Endothelial cell of umbilical vein (primary cell): Measurements from ENCODE around the gene BACH2. TPM values are rescaled to one million over a fixed set of nuclear protein-coding genes. Genes with fewer than 3 reads are reported as not detected.
"Not testable (repeated sequence)": the region's sequence is repeated elsewhere in the genome, so short reads cannot be mapped to it uniquely, and the experiment has no call there.

Experiments
- BruUV-seq: library from RNA; stranded (reverse); fragments of 400-500 nt; replicated peaks from 2 replicates; lab custom pipeline; 2021; lab: Mats Ljungman, UMichigan
- CTCF ChIA-PET: fragments of 300-600, 350-600 bp; sonication (Branson Sonifier 250); formaldehyde crosslinking; loops from one replicate; lab custom pipeline; 2021; ENCODE audit warnings: antibody characterized with exemption, inconsistent platforms; lab: Charles Lee
- POLR2A ChIA-PET: fragments of 300-600, 350-600 bp; sonication (Branson Sonifier 250); formaldehyde crosslinking; loops from one replicate; lab custom pipeline; 2021; ENCODE audit warnings: antibody characterized with exemption, inconsistent platforms; lab: Charles Lee
- DNase-seq: peaks from one replicate; pipeline ENCODE4 v3.0.0-alpha.2; 2011; ENCODE audit warnings: low read depth, low spot score
- FAIRE-seq: peaks from 2 replicates; lab custom pipeline; 2011; peaks lifted over from hg19 to GRCh38; lab: Jason Lieb, UNC
- H2AFZ ChIP-seq: 2 replicates; pipeline ENCODE4 v1.6.0; 2012; ENCODE audit warnings: low read depth, low read length, control low read depth, inconsistent platforms
- H3K27ac ChIP-seq: 2 replicates; pipeline ENCODE4 v1.5.1; 2011; ENCODE audit warnings: low read depth, mild to moderate bottlenecking, control low read depth, low read length, moderate library complexity; ENCODE audit not compliant: insufficient read depth
- H3K27me3 ChIP-seq, 2 experiments: 2 replicates each; pipeline versions ENCODE4 v1.6.0 to v1.6.1; 2011; ENCODE audit warnings: low read length in 2 of 2, mixed read lengths in 1 of 2; ENCODE audit not compliant: control insufficient read depth in 2 of 2, insufficient read depth in 2 of 2
- H3K36me3 ChIP-seq, 2 experiments: 2 replicates in 1 of 2; 3 replicates in 1 of 2; pipeline ENCODE4 v1.5.1; 2011; ENCODE audit warnings: low read length in 2 of 2, mild to moderate bottlenecking in 1 of 2, moderate library complexity in 1 of 2; ENCODE audit not compliant: control insufficient read depth in 2 of 2, insufficient read depth in 2 of 2; ENCODE audit errors: extremely low read depth in 1 of 2
- H3K4me1 ChIP-seq: 3 replicates; pipeline ENCODE4 v1.5.1; 2011; ENCODE audit warnings: mild to moderate bottlenecking, low read length; ENCODE audit not compliant: control insufficient read depth, insufficient read depth; ENCODE audit errors: extremely low read depth
- H3K4me2 ChIP-seq: 2 replicates; pipeline ENCODE4 v1.6.1; 2011; ENCODE audit warnings: low read length, control low read depth, mixed read lengths; ENCODE audit not compliant: insufficient read depth
- H3K4me3 ChIP-seq, 3 experiments: fragments of 200-600 bp in 1 of 3; sonication (generic), shearing (Covaris generic) in 1 of 3; replicated peaks in 1 of 3; 2 replicates each; pipeline ENCODE4 v1.5.1; 2011 to 2016; ENCODE audit warnings: control low read depth in 3 of 3, low read length in 3 of 3, mild to moderate bottlenecking in 2 of 3, inconsistent platforms in 1 of 3, low read depth in 1 of 3, moderate library complexity in 1 of 3; ENCODE audit not compliant: insufficient read depth in 1 of 3
- H3K79me2 ChIP-seq: 2 replicates; pipeline ENCODE4 v1.6.0; 2012; ENCODE audit warnings: low read length, inconsistent platforms; ENCODE audit not compliant: control insufficient read depth, insufficient read depth
- H3K9ac ChIP-seq: replicated peaks from 2 replicates; pipeline ENCODE3; 2011; ENCODE audit warnings: low read length, control low read depth; ENCODE audit not compliant: insufficient read depth; ENCODE audit errors: extremely low read depth
- H3K9me1 ChIP-seq: replicated peaks from 3 replicates; pipeline ENCODE4 v1.6.0; 2011; ENCODE audit warnings: mild to moderate bottlenecking, low read length; ENCODE audit not compliant: control insufficient read depth, insufficient read depth; ENCODE audit errors: extremely low read depth
- H3K9me3 ChIP-seq: replicated peaks from 2 replicates; pipeline ENCODE4 v1.5.1; 2012; ENCODE audit warnings: low read length, inconsistent platforms; ENCODE audit not compliant: control insufficient read depth, insufficient read depth
- H4K20me1 ChIP-seq: replicated peaks from 2 replicates; pipeline ENCODE3; 2011; ENCODE audit warnings: mild to moderate bottlenecking, low read length; ENCODE audit not compliant: control insufficient read depth, insufficient read depth; ENCODE audit errors: extremely low read depth
- EZH2 ChIP-seq: IDR thresholded peaks from 2 replicates; pipeline ENCODE4 v1.6.1; 2012; ENCODE audit warnings: borderline replicate concordance, low read depth, mild to moderate bottlenecking, moderate library complexity, low read length, inconsistent platforms; ENCODE audit not compliant: severe bottlenecking
- FOS ChIP-seq: IDR thresholded peaks from 2 replicates; pipeline ENCODE4 v1.6.1; 2011; ENCODE audit warnings: mild to moderate bottlenecking, low read length, moderate library complexity, borderline replicate concordance; ENCODE audit not compliant: insufficient read depth
- GATA2 ChIP-seq: IDR thresholded peaks from 2 replicates; pipeline ENCODE4 v1.7.0; 2011; ENCODE audit warnings: low read depth, mild to moderate bottlenecking, moderate library complexity, mixed read lengths, low read length; ENCODE audit not compliant: insufficient read length, insufficient read depth
- JUN ChIP-seq: IDR thresholded peaks from 2 replicates; pipeline ENCODE4 v1.6.1; 2011; ENCODE audit warnings: borderline replicate concordance, low read depth; ENCODE audit not compliant: insufficient read length, insufficient read depth
- MYC ChIP-seq: IDR thresholded peaks from one replicate; pipeline ENCODE4 v1.6.1; 2011; ENCODE audit warnings: mild to moderate bottlenecking, low read depth, low read length
- POLR2A ChIP-seq: IDR thresholded peaks from 2 replicates; pipeline ENCODE4 v1.6.1; 2012; ENCODE audit warnings: low read depth, mild to moderate bottlenecking, control low read depth, low read length
- POLR2AphosphoS5 ChIP-seq: IDR thresholded peaks from 2 replicates; pipeline ENCODE4 v1.6.1; 2012; ENCODE audit warnings: low read depth, mild to moderate bottlenecking, control low read depth, low read length, moderate library complexity; ENCODE audit not compliant: insufficient read depth
- dilution Hi-C: fragments of 300-500 bp; cut with MboI; formaldehyde crosslinking; loops from one replicate; pipeline ENCODE4 v1.15.0; 2019; ENCODE audit warnings: low sequenced_read_pairs; ENCODE audit not compliant: extremely low pct_ligation_motif_present
- intact Hi-C: fragments of 100-400 bp; cut with micrococcal nuclease; formaldehyde crosslinking; loops from one replicate; pipeline ENCODE4 v1.10.0; 2022
- polyA plus RNA-seq, 4 experiments: library from polyadenylated mRNA; depleted of rRNA in 3 of 4; stranded (reverse) in 3 of 4; unstranded in 1 of 4; fragments of >200 nt; gene quantifications; 2 replicates each; pipeline versions ENCODE4 v1.2.1 to v1.2.3, GENCODE V29; 2011 to 2012; ENCODE audit warnings: missing spikeins in 1 of 4
- total RNA-seq: library from RNA; stranded (reverse); gene quantifications from 2 replicates; pipeline ENCODE4 v1.2.3, GENCODE V29; 2021
- TF ChIP-seq, protein P1 (sequence below): IDR thresholded peaks from 2 replicates; pipeline ENCODE4 v1.6.1; 2011; ENCODE audit not compliant: insufficient read depth, insufficient read length
- TF ChIP-seq, protein P2 (sequence below), 2 donors: IDR thresholded peaks; 1 replicate in 1 of 2; 2 replicates in 1 of 2; pipeline ENCODE4 v1.5.1; 2011; ENCODE audit warnings: low read length in 2 of 2, mild to moderate bottlenecking in 2 of 2, moderate library complexity in 2 of 2, control low read depth in 1 of 2, inconsistent platforms in 1 of 2, low read depth in 1 of 2; ENCODE audit not compliant: insufficient read depth in 1 of 2; ENCODE audit errors: extremely low read depth in 1 of 2

Gene BACH2
- total and polyA plus RNA-seq, 2 donors (not counting 3 experiments of a cell fraction or from before 2014, with no cell fraction given) = 1.7 to 5.6 TPM

DNA sequence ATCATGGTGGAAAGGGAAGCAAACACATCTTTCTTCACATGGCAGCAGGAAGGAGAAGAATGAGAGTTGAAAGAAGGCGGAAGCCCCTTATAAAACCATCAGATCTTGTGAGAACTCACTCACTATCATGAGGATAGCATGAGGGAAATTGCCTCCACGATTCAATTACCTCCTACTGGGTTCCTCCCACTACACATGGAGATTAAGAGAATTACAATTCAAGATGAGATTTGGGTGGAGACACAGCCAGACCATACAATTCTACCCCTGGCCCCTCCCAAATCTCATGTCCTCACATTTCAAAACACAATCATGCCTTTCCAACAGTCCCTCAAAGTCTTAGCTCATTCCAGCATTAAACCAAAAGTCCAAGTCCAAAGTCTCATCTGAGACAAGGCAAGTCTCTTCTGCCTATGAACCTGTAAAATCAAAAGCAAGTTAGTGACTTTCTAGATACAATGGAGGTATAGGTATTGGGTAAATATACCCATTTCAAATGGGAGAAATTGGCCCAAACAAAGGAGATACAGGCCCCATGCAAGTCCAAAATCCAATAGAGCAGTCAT, 36.4 kb upstream of the BACH2 start:
- H3K9me1 ChIP-seq, H3K27me3 ChIP-seq, H3K9ac ChIP-seq, H4K20me1 ChIP-seq, H3K27ac ChIP-seq, H3K4me3 ChIP-seq, H3K79me2 ChIP-seq, FAIRE-seq, dilution Hi-C loops, DNase-seq, intact Hi-C loops, H3K9me3 ChIP-seq, BruUV-seq, CTCF ChIA-PET, H3K36me3 ChIP-seq, H3K4me1 ChIP-seq, H2AFZ ChIP-seq, H3K4me2 ChIP-seq, POLR2A ChIA-PET: not testable (repeated sequence)

DNA sequence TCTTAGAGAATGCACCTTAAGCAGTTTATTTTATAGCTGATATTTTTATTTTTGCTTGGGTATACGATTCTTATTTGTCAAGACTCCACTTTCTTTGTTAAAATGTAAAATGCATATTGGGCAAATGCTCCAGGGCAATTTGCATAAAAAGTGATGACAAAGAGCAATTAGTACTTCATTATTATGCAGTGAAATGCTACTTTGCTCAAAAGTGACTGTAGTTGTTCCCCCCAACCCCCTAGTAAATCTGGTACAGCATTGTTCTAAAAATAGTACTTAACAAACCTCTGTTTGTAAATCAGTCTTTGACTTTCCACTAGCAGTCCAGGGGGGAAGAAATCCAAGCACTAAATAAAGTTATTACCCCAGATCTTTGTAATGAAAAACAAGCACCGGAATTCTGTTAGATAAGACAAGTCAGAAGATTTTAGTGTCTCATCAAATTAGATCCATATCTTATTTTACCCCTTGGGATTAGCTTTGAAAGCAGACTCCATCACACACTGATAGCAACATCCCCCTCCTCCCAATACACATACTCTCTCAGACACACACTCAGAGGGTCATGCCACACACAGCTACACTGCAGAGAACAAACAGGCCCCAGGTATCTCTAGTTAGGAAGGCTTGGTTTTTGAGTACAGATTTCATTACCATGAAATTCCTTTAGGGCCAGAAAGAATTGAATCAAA, 32.9 kb upstream of the BACH2 start:
- POLR2A ChIA-PET = no interaction called here
- CTCF ChIA-PET = no interaction called here
- no peak overlapping the region for H3K9ac ChIP-seq

More for the DNA sequence above, 32.9 kb upstream of the BACH2 start:
- H3K4me2 ChIP-seq = no peak overlapping the region
- H3K4me3 ChIP-seq = no peak overlapping the region
- BruUV-seq = no TSS peak
- H3K9me1 ChIP-seq = no peaks in the 10 kb centered on the region
- H3K27me3 ChIP-seq = no peaks in the 10 kb centered on the region
- no peaks in the 10 kb centered on the region for H3K9me3 ChIP-seq
- H3K79me2 ChIP-seq = no peaks in the 10 kb centered on the region
- H3K36me3 ChIP-seq = no peaks in the 10 kb centered on the region
- no peak for DNase-seq
- dilution Hi-C loops = no loop called here
- intact Hi-C loops = no loop called here
- no peaks in the 10 kb centered on the region for H3K4me1 ChIP-seq
- H2AFZ ChIP-seq = no peak overlapping the region
- FAIRE-seq = no peak
- H4K20me1 ChIP-seq = no peaks in the 10 kb centered on the region
- TF ChIP-seq JUN = no peak
- no peak for TF ChIP-seq MYC
- TF ChIP-seq POLR2A = no peak
- TF ChIP-seq, protein P1, sequence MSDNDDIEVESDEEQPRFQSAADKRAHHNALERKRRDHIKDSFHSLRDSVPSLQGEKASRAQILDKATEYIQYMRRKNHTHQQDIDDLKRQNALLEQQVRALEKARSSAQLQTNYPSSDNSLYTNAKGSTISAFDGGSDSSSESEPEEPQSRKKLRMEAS = no peak
- no peak for TF ChIP-seq EZH2
- TF ChIP-seq, protein P2, sequence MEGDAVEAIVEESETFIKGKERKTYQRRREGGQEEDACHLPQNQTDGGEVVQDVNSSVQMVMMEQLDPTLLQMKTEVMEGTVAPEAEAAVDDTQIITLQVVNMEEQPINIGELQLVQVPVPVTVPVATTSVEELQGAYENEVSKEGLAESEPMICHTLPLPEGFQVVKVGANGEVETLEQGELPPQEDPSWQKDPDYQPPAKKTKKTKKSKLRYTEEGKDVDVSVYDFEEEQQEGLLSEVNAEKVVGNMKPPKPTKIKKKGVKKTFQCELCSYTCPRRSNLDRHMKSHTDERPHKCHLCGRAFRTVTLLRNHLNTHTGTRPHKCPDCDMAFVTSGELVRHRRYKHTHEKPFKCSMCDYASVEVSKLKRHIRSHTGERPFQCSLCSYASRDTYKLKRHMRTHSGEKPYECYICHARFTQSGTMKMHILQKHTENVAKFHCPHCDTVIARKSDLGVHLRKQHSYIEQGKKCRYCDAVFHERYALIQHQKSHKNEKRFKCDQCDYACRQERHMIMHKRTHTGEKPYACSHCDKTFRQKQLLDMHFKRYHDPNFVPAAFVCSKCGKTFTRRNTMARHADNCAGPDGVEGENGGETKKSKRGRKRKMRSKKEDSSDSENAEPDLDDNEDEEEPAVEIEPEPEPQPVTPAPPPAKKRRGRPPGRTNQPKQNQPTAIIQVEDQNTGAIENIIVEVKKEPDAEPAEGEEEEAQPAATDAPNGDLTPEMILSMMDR (IDR thresholded peaks at IDR 0.05; ENCODE audit: extremely low read depth in 1 of 2, insufficient read depth in 1 of 2, low read depth in 1 of 2, low read length in 2 of 2) = no peak
- no peak for TF ChIP-seq FOS
- no peak for TF ChIP-seq POLR2AphosphoS5
- TF ChIP-seq GATA2 = no peak
- H3K27ac ChIP-seq = no peak overlapping the region
